ENCODE results near the gene DCAF4.

DCAF4 gene

DNA sequence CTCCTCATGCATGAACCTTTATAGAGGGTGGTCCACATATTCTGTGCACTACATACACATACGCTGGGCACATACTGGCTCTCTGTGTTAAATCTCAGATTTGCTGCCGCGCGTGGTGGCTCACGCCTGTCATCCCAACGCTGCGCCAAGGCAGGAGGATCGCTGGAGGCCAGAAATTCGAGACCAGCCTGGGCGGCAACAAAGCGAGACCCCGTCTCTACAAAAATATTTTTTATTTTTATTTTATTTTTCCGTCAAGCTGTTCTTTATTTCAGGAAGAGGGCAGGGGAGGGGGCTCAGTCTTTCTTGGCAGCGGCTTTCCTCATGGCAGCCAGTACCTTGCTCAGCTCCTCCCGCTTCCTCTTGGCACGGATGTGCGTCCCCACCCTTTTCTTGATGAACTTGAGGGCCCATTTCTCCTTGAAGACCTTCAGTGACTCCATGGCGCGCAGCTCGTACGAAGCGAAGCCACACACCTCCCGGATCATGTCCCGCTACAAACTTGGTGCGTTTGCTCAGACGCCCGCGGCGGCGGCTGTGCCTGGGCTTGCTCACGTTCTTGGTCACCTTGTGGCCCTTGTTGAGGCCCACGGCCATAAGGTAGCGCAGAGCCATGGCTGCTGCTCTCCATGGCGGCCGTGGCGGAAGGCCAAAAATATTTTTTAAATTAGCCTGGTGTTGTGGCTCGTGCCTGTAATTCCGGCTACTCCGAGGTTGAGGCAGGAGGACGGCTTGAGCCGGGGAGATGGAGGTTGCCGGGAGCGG lies 3.2 kb downstream of the DCAF4 start:
- Histone ChIP-seq H3K9ac (ENCODE audit: insufficient read length, low read depth) (no peak overlapping the region), H3K36me3 (ENCODE audit: insufficient read depth, insufficient read length, low read length) (peaks cover 6% of the 10 kb centered on the region), H3K4me3 (ENCODE audit: insufficient read length, low read depth) (no peak overlapping the region), H3K4me1 (ENCODE audit: insufficient read depth, insufficient read length) (peaks cover 3% of the 10 kb centered on the region), H3K9me3 (ENCODE audit: insufficient read depth, low read length) (no peaks in the 10 kb centered on the region), H3K27me3 (ENCODE audit: insufficient read depth, insufficient read length) (peaks cover 5% of the 10 kb centered on the region)
- no peak for DNase-seq (ENCODE audit: low read depth, low spot score)
- TF ChIP-seq ZNF274 (IDR thresholded peaks at IDR 0.05; ENCODE audit: low read depth, low read length): no peak
- no peak for TF ChIP-seq YY1 (IDR thresholded peaks at IDR 0.05; ENCODE audit: insufficient read depth, insufficient read length)
- TF ChIP-seq SUZ12 (IDR thresholded peaks at IDR 0.05; ENCODE audit: extremely low read depth, insufficient read depth, insufficient read length): no peak

- H3K36me3 ChIP-seq (ENCODE audit: insufficient read depth, insufficient read length, low read length): peaks cover 9% of the 10 kb centered on the region
- H3K9me3 ChIP-seq (ENCODE audit: insufficient read depth, low read length): no peaks in the 10 kb centered on the region
- DNase-seq (ENCODE audit: low read depth, low spot score): no peak
- H3K4me1 ChIP-seq (ENCODE audit: insufficient read depth, insufficient read length): no peaks in the 10 kb centered on the region
- TF ChIP-seq SUZ12 (IDR thresholded peaks at IDR 0.05; ENCODE audit: extremely low read depth, insufficient read depth, insufficient read length) (no peak), YY1 (IDR thresholded peaks at IDR 0.05; ENCODE audit: insufficient read depth, insufficient read length) (no peak), ZNF274 (IDR thresholded peaks at IDR 0.05; ENCODE audit: low read depth, low read length) (no peak)
- H3K4me3 ChIP-seq (ENCODE audit: insufficient read length, low read depth): no peak overlapping the region
- H3K27me3 ChIP-seq (ENCODE audit: insufficient read depth, insufficient read length): no peaks in the 10 kb centered on the region
- no peak overlapping the region for H3K9ac ChIP-seq (ENCODE audit: insufficient read length, low read depth)
Measured at GRCh38 chr14:72932893-72933292, 6.6 kb downstream of the DCAF4 start.

- H3K9me3 ChIP-seq (ENCODE audit: insufficient read depth, low read length): no peaks in the 10 kb centered on the region
- H3K4me1 ChIP-seq (ENCODE audit: insufficient read depth, insufficient read length): no peaks in the 10 kb centered on the region
- no peak for TF ChIP-seq YY1 (IDR thresholded peaks at IDR 0.05; ENCODE audit: insufficient read depth, insufficient read length)
- TF ChIP-seq ZNF274 (IDR thresholded peaks at IDR 0.05; ENCODE audit: low read depth, low read length): no peak
- TF ChIP-seq SUZ12 (IDR thresholded peaks at IDR 0.05; ENCODE audit: extremely low read depth, insufficient read depth, insufficient read length): no peak
- no peak overlapping the region for H3K4me3 ChIP-seq (ENCODE audit: insufficient read length, low read depth)
- H3K36me3 ChIP-seq (ENCODE audit: insufficient read depth, insufficient read length, low read length): peaks cover 55% of the 10 kb centered on the region
- no peaks in the 10 kb centered on the region for H3K27me3 ChIP-seq (ENCODE audit: insufficient read depth, insufficient read length)
- no peak for DNase-seq (ENCODE audit: low read depth, low spot score)
- H3K9ac ChIP-seq (ENCODE audit: insufficient read length, low read depth): no peak overlapping the region
Measured at GRCh38 chr14:72939630-72940029, 13.4 kb downstream of the DCAF4 start.

DNA sequence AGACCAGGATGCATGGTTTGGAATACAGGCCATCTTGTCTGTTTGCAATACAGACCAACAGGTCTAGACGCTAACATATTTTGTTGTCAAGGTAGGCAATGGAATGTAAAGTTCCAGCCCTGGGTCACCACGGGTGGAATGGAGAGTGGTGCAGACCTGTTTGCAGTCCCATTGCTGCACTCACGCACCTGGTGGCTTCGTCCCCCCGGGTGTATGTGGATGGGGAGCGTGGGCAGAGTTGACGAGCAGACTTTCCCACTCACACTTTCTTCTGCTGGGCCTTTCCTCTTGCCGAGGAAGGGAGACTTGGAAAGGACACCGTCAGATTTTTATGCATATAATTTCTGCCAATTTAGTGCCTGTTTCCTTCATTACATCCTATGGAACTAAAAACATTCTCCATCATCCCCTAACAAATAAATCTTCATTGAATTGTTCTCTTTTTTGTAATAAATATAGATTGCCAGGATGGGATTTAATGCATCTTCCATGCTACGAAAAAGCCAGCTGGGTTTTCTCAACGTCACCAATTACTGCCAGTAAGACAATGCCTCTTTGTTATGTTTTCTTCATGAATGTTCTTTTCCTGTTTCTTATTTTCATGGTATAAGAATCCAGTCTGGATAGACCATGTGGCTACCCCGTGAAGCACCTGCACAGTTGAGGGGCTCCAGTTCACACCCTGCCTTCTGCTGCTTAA lies 15.2 kb downstream of the DCAF4 start:
- Histone ChIP-seq H3K4me3 (ENCODE audit: insufficient read length, low read depth) (no peak overlapping the region), H3K36me3 (ENCODE audit: insufficient read depth, insufficient read length, low read length) (peaks cover 69% of the 10 kb centered on the region), H3K27me3 (ENCODE audit: insufficient read depth, insufficient read length) (no peaks in the 10 kb centered on the region), H3K9ac (ENCODE audit: insufficient read length, low read depth) (no peak overlapping the region), H3K9me3 (ENCODE audit: insufficient read depth, low read length) (no peaks in the 10 kb centered on the region), H3K4me1 (ENCODE audit: insufficient read depth, insufficient read length) (no peaks in the 10 kb centered on the region)
- no peak for DNase-seq (ENCODE audit: low read depth, low spot score)
- TF ChIP-seq YY1 (IDR thresholded peaks at IDR 0.05; ENCODE audit: insufficient read depth, insufficient read length) (no peak), ZNF274 (IDR thresholded peaks at IDR 0.05; ENCODE audit: low read depth, low read length) (no peak), SUZ12 (IDR thresholded peaks at IDR 0.05; ENCODE audit: extremely low read depth, insufficient read depth, insufficient read length) (no peak)

GRCh38 chr14:72942934-72943333 lies 16.7 kb downstream of the DCAF4 start:
- TF ChIP-seq YY1 (IDR thresholded peaks at IDR 0.05; ENCODE audit: insufficient read depth, insufficient read length): no peak
- no peak for TF ChIP-seq ZNF274 (IDR thresholded peaks at IDR 0.05; ENCODE audit: low read depth, low read length)
- no peak for TF ChIP-seq SUZ12 (IDR thresholded peaks at IDR 0.05; ENCODE audit: extremely low read depth, insufficient read depth, insufficient read length)
- no peaks in the 10 kb centered on the region for H3K4me1 ChIP-seq (ENCODE audit: insufficient read depth, insufficient read length)
- H3K36me3 ChIP-seq (ENCODE audit: insufficient read depth, insufficient read length, low read length): peaks cover 78% of the 10 kb centered on the region
- H3K27me3 ChIP-seq (ENCODE audit: insufficient read depth, insufficient read length): no peaks in the 10 kb centered on the region
- no peak for DNase-seq (ENCODE audit: low read depth, low spot score)
- H3K9ac ChIP-seq (ENCODE audit: insufficient read length, low read depth): no peak overlapping the region
- no peaks in the 10 kb centered on the region for H3K9me3 ChIP-seq (ENCODE audit: insufficient read depth, low read length)
- no peak overlapping the region for H3K4me3 ChIP-seq (ENCODE audit: insufficient read length, low read depth)

DNA sequence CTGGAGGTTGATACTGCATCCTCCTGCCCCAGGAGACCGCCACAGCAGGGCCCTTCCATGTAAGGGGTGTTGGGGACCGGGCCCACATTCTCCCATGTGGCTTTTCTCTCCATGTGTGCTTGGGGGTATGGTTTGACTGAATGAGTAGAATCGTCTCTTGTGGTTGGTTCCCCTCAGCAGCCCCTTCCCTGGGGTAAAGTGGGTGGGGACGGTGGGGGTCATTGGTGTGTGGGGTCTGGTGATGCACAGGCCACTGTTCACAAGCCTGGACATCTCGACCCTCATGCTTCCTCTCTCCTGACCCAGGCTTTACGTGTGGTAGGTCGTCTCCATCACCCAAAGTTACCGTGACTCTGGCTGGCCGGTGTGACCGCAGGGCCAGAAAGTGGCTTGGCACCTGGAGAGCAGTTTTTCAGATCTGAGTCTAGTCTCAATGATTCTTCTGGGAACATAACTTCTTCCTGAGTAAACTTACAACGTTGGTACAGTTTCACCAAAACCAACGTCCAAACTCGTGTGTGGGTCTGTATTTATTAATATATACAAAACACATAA lies 17.7 kb downstream of the DCAF4 start:
- H3K9me3 ChIP-seq (ENCODE audit: insufficient read depth, low read length): no peaks in the 10 kb centered on the region

More for the DNA sequence above, 17.7 kb downstream of the DCAF4 start:
- no peak overlapping the region for H3K9ac ChIP-seq (ENCODE audit: insufficient read length, low read depth)
- TF ChIP-seq SUZ12 (IDR thresholded peaks at IDR 0.05; ENCODE audit: extremely low read depth, insufficient read depth, insufficient read length) (no peak), ZNF274 (IDR thresholded peaks at IDR 0.05; ENCODE audit: low read depth, low read length) (no peak), YY1 (IDR thresholded peaks at IDR 0.05; ENCODE audit: insufficient read depth, insufficient read length) (no peak)
- H3K27me3 ChIP-seq (ENCODE audit: insufficient read depth, insufficient read length): no peaks in the 10 kb centered on the region
- no peak for DNase-seq (ENCODE audit: low read depth, low spot score)
- peaks cover 78% of the 10 kb centered on the region for H3K36me3 ChIP-seq (ENCODE audit: insufficient read depth, insufficient read length, low read length)
- H3K4me3 ChIP-seq (ENCODE audit: insufficient read length, low read depth): no peak overlapping the region
- no peaks in the 10 kb centered on the region for H3K4me1 ChIP-seq (ENCODE audit: insufficient read depth, insufficient read length)

Measured in NT2/D1 (cell line).